ENCODE results near the gene CCNC.
A peak's percentile ranks its signal among the peaks of the same experiment; 100 is the strongest.

The CCNC gene

DNA sequence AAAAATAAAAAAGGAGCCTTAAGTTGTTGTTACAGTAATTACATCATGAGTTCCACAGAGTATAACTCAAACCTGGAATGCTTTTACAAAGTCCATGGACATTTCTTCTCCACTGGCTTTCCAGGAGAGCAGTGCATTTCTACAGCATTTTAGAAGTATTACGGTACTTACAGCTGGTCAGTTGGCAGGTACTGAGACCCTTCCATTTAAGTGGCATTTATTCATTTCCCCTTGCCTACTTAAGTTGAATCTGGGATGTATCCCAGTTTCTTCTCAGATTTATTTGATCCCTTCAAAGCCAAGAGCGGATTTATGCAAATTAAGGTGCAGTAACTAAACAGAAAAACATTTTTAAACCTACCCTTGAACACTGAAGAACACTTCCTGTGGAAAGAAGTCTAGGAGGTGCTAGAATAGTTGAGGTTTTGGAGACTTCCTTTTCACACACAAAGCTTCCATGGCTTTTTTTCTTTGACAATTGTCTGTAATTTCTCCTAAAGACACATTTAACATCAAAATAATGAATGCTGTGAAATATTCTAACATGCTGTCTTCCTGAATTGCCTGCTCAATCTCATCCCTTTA is 41.5 kb upstream of the CCNC start:
- POLR2A ChIA-PET = no interaction called here
- CTCF ChIA-PET = interaction anchor here (0.6 to 1.5 kb wide), 2 partner anchors 22 to 491 kb away, joined by 4 to 10 read pairs; no protein-coding TSS in a partner anchor
- Histone ChIP-seq H3K4me3 (ENCODE audit: low read depth, low read length) (no peak overlapping the region), H3K9me3 (ENCODE audit: control insufficient read depth, insufficient read depth, low read depth, low read length) (no peaks in the 10 kb centered on the region), H3K4me1 (ENCODE audit: control insufficient read depth, insufficient read depth, low read length) (0 out of 2 replicates have a peak, but pooled peaks cover 1% of the 10 kb centered on the region), H3K36me3 (ENCODE audit: control insufficient read depth in 2 of 2, insufficient read depth in 1 of 2, low read length in 2 of 2) (no peaks in the 10 kb centered on the region), H3K27ac (ENCODE audit: extremely low read depth, low read depth, low read length) (no peak overlapping the region)
- TF ChIP-seq, protein P1, sequence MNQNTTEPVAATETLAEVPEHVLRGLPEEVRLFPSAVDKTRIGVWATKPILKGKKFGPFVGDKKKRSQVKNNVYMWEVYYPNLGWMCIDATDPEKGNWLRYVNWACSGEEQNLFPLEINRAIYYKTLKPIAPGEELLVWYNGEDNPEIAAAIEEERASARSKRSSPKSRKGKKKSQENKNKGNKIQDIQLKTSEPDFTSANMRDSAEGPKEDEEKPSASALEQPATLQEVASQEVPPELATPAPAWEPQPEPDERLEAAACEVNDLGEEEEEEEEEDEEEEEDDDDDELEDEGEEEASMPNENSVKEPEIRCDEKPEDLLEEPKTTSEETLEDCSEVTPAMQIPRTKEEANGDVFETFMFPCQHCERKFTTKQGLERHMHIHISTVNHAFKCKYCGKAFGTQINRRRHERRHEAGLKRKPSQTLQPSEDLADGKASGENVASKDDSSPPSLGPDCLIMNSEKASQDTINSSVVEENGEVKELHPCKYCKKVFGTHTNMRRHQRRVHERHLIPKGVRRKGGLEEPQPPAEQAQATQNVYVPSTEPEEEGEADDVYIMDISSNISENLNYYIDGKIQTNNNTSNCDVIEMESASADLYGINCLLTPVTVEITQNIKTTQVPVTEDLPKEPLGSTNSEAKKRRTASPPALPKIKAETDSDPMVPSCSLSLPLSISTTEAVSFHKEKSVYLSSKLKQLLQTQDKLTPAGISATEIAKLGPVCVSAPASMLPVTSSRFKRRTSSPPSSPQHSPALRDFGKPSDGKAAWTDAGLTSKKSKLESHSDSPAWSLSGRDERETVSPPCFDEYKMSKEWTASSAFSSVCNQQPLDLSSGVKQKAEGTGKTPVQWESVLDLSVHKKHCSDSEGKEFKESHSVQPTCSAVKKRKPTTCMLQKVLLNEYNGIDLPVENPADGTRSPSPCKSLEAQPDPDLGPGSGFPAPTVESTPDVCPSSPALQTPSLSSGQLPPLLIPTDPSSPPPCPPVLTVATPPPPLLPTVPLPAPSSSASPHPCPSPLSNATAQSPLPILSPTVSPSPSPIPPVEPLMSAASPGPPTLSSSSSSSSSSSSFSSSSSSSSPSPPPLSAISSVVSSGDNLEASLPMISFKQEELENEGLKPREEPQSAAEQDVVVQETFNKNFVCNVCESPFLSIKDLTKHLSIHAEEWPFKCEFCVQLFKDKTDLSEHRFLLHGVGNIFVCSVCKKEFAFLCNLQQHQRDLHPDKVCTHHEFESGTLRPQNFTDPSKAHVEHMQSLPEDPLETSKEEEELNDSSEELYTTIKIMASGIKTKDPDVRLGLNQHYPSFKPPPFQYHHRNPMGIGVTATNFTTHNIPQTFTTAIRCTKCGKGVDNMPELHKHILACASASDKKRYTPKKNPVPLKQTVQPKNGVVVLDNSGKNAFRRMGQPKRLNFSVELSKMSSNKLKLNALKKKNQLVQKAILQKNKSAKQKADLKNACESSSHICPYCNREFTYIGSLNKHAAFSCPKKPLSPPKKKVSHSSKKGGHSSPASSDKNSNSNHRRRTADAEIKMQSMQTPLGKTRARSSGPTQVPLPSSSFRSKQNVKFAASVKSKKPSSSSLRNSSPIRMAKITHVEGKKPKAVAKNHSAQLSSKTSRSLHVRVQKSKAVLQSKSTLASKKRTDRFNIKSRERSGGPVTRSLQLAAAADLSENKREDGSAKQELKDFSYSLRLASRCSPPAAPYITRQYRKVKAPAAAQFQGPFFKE (tag by site-specific recombination; IDR thresholded peaks at IDR 0.05; ENCODE audit: borderline replicate concordance) = no peak
- no peak for TF ChIP-seq ZFP37 (tag by site-specific recombination; IDR thresholded peaks at IDR 0.05)
- TF ChIP-seq, protein P2, sequence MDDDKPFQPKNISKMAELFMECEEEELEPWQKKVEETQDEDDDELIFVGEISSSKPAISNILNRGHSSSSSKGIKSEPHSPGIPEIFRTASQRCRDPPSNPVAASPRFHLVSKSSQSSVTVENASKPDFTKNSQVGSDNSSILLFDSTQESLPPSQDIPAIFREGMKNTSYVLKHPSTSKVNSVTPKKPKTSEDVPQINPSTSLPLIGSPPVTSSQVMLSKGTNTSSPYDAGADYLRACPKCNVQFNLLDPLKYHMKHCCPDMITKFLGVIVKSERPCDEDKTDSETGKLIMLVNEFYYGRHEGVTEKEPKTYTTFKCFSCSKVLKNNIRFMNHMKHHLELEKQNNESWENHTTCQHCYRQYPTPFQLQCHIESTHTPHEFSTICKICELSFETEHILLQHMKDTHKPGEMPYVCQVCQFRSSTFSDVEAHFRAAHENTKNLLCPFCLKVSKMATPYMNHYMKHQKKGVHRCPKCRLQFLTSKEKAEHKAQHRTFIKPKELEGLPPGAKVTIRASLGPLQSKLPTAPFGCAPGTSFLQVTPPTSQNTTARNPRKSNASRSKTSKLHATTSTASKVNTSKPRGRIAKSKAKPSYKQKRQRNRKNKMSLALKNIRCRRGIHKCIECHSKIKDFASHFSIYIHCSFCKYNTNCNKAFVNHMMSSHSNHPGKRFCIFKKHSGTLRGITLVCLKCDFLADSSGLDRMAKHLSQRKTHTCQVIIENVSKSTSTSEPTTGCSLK (tag by site-specific recombination; IDR thresholded peaks at IDR 0.05) = no peak
- TF ChIP-seq ZNF10 (tag by site-specific recombination; IDR thresholded peaks at IDR 0.05) = no peak
- no peak for TF ChIP-seq HOXA7 (CRISPR knock-in tag; IDR thresholded peaks at IDR 0.05; ENCODE audit: borderline replicate concordance)
- TF ChIP-seq ZNF266 (tag by site-specific recombination; IDR thresholded peaks at IDR 0.05; ENCODE audit: low read depth) = no peak
- no peak for TF ChIP-seq HOXD13 (CRISPR knock-in tag; IDR thresholded peaks at IDR 0.05; ENCODE audit: borderline replicate concordance)
- no peak for TF ChIP-seq ZNF214 (tag by site-specific recombination; IDR thresholded peaks at IDR 0.05; ENCODE audit: borderline replicate concordance)
- no peak for TF ChIP-seq ZNF112 (tag by site-specific recombination; IDR thresholded peaks at IDR 0.05)
- TF ChIP-seq ZBTB8A (tag by site-specific recombination; IDR thresholded peaks at IDR 0.05) = no peak
- TF ChIP-seq ZNF202 (tag by site-specific recombination; IDR thresholded peaks at IDR 0.05; ENCODE audit: borderline replicate concordance) = no peak
- no peak for TF ChIP-seq ZNF133 (tag by site-specific recombination; IDR thresholded peaks at IDR 0.05)

DNA sequence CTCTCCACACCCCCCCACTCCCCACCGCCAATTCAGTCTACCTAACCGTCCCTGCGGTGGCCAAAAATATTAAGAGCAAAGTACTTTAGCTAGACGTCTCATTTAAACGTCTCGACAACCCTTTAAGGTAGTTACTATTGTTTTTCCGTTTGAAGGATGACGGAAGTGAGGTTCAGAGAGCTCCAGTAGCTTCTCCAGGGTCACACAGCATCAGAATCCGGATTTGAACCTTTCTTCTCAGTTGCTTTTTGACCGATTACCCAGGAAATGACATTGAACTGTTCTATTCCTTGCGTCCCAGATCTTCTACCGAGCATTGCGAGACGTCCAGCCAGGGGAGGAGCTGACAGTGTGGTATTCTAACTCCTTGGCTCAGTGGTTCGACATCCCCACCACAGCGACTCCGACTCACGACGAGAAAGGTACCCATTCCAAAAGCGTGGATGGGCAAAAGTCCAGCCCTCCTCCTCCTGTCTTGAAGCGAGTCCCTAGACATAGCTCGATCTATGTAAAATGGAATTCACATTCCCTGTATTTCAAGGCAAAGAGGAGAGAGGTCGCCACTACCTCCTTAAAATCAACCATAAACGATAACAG is 40.5 kb upstream of the CCNC start:
- no peaks in the 10 kb centered on the region for H3K9me3 ChIP-seq (ENCODE audit: control insufficient read depth, insufficient read depth, low read depth, low read length)
- ChIA-PET POLR2A (interaction anchor here (1.1 to 2.2 kb wide), 2 partner anchors 20 to 41 kb away, joined by 3 to 6 read pairs; partner anchors contain the start of gene CCNC), CTCF (interaction anchor here (1.5 kb wide), 1 partner anchor 21 kb away, joined by 10 read pairs; no protein-coding TSS in a partner anchor)
- TF ChIP-seq ZNF394 (tag by site-specific recombination; IDR thresholded peaks at IDR 0.05; ENCODE audit: borderline replicate concordance) = no peak
- TF ChIP-seq ZNF768 (tag by site-specific recombination; IDR thresholded peaks at IDR 0.05) = 0 out of 2 replicates have a peak, but pooled peaks have one; percentile 27
- no peaks in the 10 kb centered on the region for H3K4me1 ChIP-seq (ENCODE audit: control insufficient read depth, insufficient read depth, low read length)
- H3K4me3 ChIP-seq (ENCODE audit: low read depth, low read length) = no peak overlapping the region
- no peak overlapping the region for H3K27ac ChIP-seq (ENCODE audit: extremely low read depth, low read depth, low read length)
- H3K36me3 ChIP-seq (ENCODE audit: control insufficient read depth in 2 of 2, insufficient read depth in 1 of 2, low read length in 2 of 2) = no peaks in the 10 kb centered on the region

All from HEK293 (cell line).